Esophagus squamous epithelium (tissue), 5 donors: ENCODE data around the gene ABHD3. TPM values are rescaled to one million over a fixed set of nuclear protein-coding genes. Genes with fewer than 3 reads are reported as not detected.

ENCODE experiments used
- DNase-seq: peaks from one replicate; lab custom pipeline; 2025; lab: John Stamatoyannopoulos, UW
- H3K27ac ChIP-seq, 4 donors: fragments of 200-600 bp; sonication (generic); one replicate each; pipeline ENCODE4 v1.5.1; 2016 to 2019; ENCODE audit warnings: mild to moderate bottlenecking in 1 of 4
- H3K27me3 ChIP-seq, 4 donors: fragments of 200-600 bp; sonication (generic); 1 replicate in 3 of 4; 2 replicates in 1 of 4; pipeline versions ENCODE4 v1.5.1 to v1.6.0; 2017 to 2021; ENCODE audit warnings: antibody characterized with exemption in 1 of 4
- H3K36me3 ChIP-seq, 3 donors: fragments of 200-600 bp; sonication (generic); one replicate each; pipeline ENCODE4 v1.5.1; 2016 to 2019
- H3K4me1 ChIP-seq, 3 donors: fragments of 200-600 bp; sonication (generic); one replicate each; pipeline ENCODE4 v1.5.1; 2017 to 2019
- H3K4me3 ChIP-seq, 4 donors: fragments of 200-600 bp; sonication (generic); 1 replicate in 3 of 4; 2 replicates in 1 of 4; pipeline ENCODE4 v1.5.1; 2016 to 2019; ENCODE audit warnings: mild to moderate bottlenecking in 2 of 4, moderate library complexity in 1 of 4
- H3K9me3 ChIP-seq, 3 donors: fragments of 200-600 bp; sonication (generic); one replicate each; pipeline ENCODE4 v1.5.1; 2016 to 2019
- POLR2A ChIP-seq, 4 donors: fragments of 450-650 bp; IDR thresholded peaks; one replicate each; pipeline ENCODE4 v1.6.1; 2017; ENCODE audit warnings: antibody characterized with exemption in 4 of 4, mild to moderate bottlenecking in 4 of 4, moderate library complexity in 3 of 4
- WGBS, 2 donors: methylation state at CpG; one replicate each; pipeline ENCODE4 v1.1.5; 2018; 5-methylcytosine and 5-hydroxymethylcytosine counted together
- intact Hi-C: fragments of 100-400 bp; cut with DNase I; formaldehyde crosslinking; loops from one replicate; pipeline ENCODE4 v1.15.0; 2022
- total RNA-seq, 4 donors: library from RNA; depleted of rRNA; stranded (reverse); fragments of >200 nt; gene quantifications; one replicate each; pipeline ENCODE4 v1.1.0, GENCODE V29; 2016
- TF ChIP-seq, protein P1 (sequence below), 6 experiments: fragments of 450-650 bp in 4 of 6; fragments of 200-600 bp in 2 of 6; sonication (generic) in 2 of 6; IDR thresholded peaks; one replicate each; pipeline ENCODE4 v1.5.1; 2016 to 2019; ENCODE audit warnings: antibody characterized with exemption in 6 of 6, mild to moderate bottlenecking in 4 of 6, moderate library complexity in 4 of 6
- donor health status: DM: yes; HTN: yes; CAD: no.

ABHD3 gene, protein sequence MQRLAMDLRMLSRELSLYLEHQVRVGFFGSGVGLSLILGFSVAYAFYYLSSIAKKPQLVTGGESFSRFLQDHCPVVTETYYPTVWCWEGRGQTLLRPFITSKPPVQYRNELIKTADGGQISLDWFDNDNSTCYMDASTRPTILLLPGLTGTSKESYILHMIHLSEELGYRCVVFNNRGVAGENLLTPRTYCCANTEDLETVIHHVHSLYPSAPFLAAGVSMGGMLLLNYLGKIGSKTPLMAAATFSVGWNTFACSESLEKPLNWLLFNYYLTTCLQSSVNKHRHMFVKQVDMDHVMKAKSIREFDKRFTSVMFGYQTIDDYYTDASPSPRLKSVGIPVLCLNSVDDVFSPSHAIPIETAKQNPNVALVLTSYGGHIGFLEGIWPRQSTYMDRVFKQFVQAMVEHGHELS
- total RNA-seq: 10 to 100 TPM; 11.8 to 21.1 (median 14.0) TPM

DNA sequence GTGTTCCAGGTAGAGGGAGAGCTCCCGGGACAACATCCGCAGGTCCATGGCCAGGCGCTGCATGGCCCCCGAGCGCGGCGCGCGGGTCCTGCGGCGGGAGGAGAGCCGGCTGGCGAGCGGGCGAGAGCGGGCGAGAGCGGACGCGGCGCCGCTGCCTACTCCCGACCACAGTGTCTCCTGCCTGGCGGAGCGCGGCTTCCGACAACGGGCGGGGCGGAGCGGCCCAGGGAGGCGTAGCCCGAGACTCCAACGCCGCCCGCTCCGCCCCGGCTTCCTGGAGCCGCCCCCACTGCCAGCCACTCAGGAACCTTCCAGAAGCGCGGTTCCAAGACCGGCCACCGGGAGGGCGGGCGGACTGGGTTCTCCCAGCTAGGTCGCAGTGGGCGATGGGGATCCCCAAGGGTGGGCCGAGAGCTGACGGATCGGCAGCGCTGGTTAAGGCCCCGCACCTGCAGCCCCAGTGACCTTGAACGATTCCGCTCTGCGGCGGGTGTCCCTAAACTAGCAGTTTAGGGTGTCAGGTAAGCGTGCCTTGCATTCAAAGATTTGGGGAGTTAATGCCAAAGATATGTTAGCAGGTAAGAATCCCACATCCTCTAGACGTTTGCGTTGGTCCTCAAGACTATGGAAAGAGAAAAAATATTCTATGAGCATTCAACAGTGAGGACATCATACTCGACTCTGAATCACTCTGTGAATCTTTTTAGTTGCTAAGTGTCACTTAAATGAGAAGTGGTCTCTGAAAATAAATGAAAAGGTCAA is at the start of gene ABHD3:
TSS of gene ABHD3 (minus strand) at position 172 of the 762 bp plus-strand sequence. CDS start at position 63, 109 bp downstream.
- peak; percentile 52 for DNase-seq
- Histone ChIP-seq H3K4me3 (peak within 1 kb of the TSS; percentile 69 to 95 (median 86)), H3K27ac (peak within 1 kb of the TSS; percentile 94 to 99 (median 97)), H3K9me3 (no peaks in the 10 kb centered on the region), H3K36me3 (peaks cover 0 to 11% (median 0%) of the 10 kb centered on the region in 3 donors), H3K4me1 (peaks cover 0 to 30% (median 0%) of the 10 kb centered on the region in 3 donors), H3K27me3 (no peaks in the 10 kb centered on the region)
- 2 to 5% methylated on average over 2 to 15 of the region's 60 CpGs for WGBS, 2 donors
- intact Hi-C loops: no loop called here
- TF ChIP-seq POLR2A (IDR thresholded peaks at IDR 0.05): peak in 3 of 4 donors; percentile 95 to 97 (median 96)
- TF ChIP-seq, protein P1, sequence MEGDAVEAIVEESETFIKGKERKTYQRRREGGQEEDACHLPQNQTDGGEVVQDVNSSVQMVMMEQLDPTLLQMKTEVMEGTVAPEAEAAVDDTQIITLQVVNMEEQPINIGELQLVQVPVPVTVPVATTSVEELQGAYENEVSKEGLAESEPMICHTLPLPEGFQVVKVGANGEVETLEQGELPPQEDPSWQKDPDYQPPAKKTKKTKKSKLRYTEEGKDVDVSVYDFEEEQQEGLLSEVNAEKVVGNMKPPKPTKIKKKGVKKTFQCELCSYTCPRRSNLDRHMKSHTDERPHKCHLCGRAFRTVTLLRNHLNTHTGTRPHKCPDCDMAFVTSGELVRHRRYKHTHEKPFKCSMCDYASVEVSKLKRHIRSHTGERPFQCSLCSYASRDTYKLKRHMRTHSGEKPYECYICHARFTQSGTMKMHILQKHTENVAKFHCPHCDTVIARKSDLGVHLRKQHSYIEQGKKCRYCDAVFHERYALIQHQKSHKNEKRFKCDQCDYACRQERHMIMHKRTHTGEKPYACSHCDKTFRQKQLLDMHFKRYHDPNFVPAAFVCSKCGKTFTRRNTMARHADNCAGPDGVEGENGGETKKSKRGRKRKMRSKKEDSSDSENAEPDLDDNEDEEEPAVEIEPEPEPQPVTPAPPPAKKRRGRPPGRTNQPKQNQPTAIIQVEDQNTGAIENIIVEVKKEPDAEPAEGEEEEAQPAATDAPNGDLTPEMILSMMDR (IDR thresholded peaks at IDR 0.05): peak; percentile 16 to 82 (median 70)

- no peak for DNase-seq
- 70 to 73% methylated on average over 2 of the region's 2 CpGs for WGBS, 2 donors
- no peak overlapping the region for H3K27ac ChIP-seq
Observed at GRCh38 chr18:21747764-21748693, 43.5 kb upstream of the ABHD3 start.

GRCh38 chr18:21747268-21747667 is 42.7 kb upstream of the ABHD3 start:
- intact Hi-C loops: loop anchor here (10.0 kb wide), 1 partner anchor 142 kb away; the partner anchor contains the start of gene ESCO1
- WGBS, 2 donors: 49 to 58% methylated on average over 2 of the region's 2 CpGs

More at GRCh38 chr18:21747764-21748693, 43.5 kb upstream of the ABHD3 start:
- Histone ChIP-seq H3K9me3 (no peaks in the 10 kb centered on the region), H3K4me1 (peaks cover 0 to 61% (median 8%) of the 10 kb centered on the region in 3 donors), H3K36me3 (no peaks in the 10 kb centered on the region), H3K4me3 (no peak overlapping the region), H3K27me3 (no peaks in the 10 kb centered on the region)
- TF ChIP-seq, protein P1 (IDR thresholded peaks at IDR 0.05): no peak
- no peak for TF ChIP-seq POLR2A (IDR thresholded peaks at IDR 0.05)
- intact Hi-C loops: loop anchor here (10.0 kb wide), 1 partner anchor 143 kb away; the partner anchor contains the start of gene ESCO1

DNA sequence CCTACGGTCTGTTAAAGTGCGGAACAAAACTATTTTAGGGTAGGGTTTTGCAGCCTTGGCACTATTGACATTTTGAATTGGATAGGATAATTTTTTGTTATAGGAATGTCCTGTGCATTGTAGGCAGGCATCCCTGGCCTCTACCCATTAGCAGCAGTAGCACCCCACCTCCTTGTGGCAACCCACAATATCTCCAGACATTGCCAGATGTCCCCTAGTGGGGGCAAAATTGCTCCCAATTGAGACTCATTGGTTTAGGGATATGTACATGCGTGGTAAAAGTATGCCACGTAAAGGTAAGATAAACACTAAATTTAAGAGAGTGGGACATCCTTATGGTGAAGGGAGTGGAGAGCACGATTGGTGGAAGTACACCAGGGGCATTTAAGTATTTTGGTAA is 40.7 kb upstream of the ABHD3 start:
- Histone ChIP-seq H3K9me3 (no peaks in the 10 kb centered on the region), H3K4me1 (peaks cover 5 to 62% (median 11%) of the 10 kb centered on the region in 3 donors)
- TF ChIP-seq POLR2A (IDR thresholded peaks at IDR 0.05): no peak

More at GRCh38 chr18:21747268-21747667, 42.7 kb upstream of the ABHD3 start:
- Histone ChIP-seq H3K4me1 (peaks cover 4 to 66% (median 11%) of the 10 kb centered on the region in 3 donors), H3K9me3 (no peaks in the 10 kb centered on the region), H3K27me3 (no peaks in the 10 kb centered on the region), H3K4me3 (no peak overlapping the region), H3K36me3 (no peaks in the 10 kb centered on the region), H3K27ac (no peak overlapping the region)
- TF ChIP-seq, protein P1 (IDR thresholded peaks at IDR 0.05): no peak
- TF ChIP-seq POLR2A (IDR thresholded peaks at IDR 0.05): no peak
- no peak for DNase-seq

More for the DNA sequence above, 40.7 kb upstream of the ABHD3 start:
- H3K36me3 ChIP-seq: no peaks in the 10 kb centered on the region
- no peak overlapping the region for H3K4me3 ChIP-seq
- no peaks in the 10 kb centered on the region for H3K27me3 ChIP-seq
- intact Hi-C loops: loop anchor here (10.0 kb wide), 1 partner anchor 140 kb away; the partner anchor contains the start of gene ESCO1
- H3K27ac ChIP-seq: no peak overlapping the region
- WGBS, 2 donors: 95% methylated on average over 5 of the region's 5 CpGs
- no peak for DNase-seq
